CD8-positive, alpha-beta memory T cell (primary cell): ENCODE measurements around the gene SAP130. TPM values are rescaled to one million over a fixed set of nuclear protein-coding genes. Genes with fewer than 3 reads are reported as not detected.
A peak's percentile ranks its signal among the peaks of the same experiment; 100 is the strongest.

ENCODE experiments used
- CTCF ChIA-PET: fragments of 350-600 bp; sonication (Branson Sonifier 250); formaldehyde crosslinking; loops from one replicate; lab custom pipeline; 2021; ENCODE audit warnings: antibody characterized with exemption; lab: Charles Lee
- POLR2A ChIA-PET: fragments of 350-600 bp; sonication (Branson Sonifier 250); formaldehyde crosslinking; loops from one replicate; lab custom pipeline; 2021; ENCODE audit warnings: antibody characterized with exemption; lab: Charles Lee
- DNase-seq, 5 donors: peaks; one replicate each; pipeline versions ENCODE4 v3.0.0 to v3.0.0-alpha.2; 2020 to 2022; ENCODE audit warnings: mixed read lengths in 1 of 5
- H3K27ac ChIP-seq: one replicate; pipeline ENCODE4 v1.7.0; 2013; ENCODE audit warnings: low read depth, mild to moderate bottlenecking, low read length, moderate library complexity
- H3K27me3 ChIP-seq: 2 replicates; pipeline ENCODE4 v1.7.0; 2013; ENCODE audit warnings: low read length, mild to moderate bottlenecking; ENCODE audit not compliant: insufficient read depth, poor library complexity, severe bottlenecking
- H3K36me3 ChIP-seq: 2 replicates; pipeline ENCODE4 v1.7.0; 2013; ENCODE audit warnings: mild to moderate bottlenecking, low read length, moderate library complexity; ENCODE audit not compliant: insufficient read depth
- H3K4me1 ChIP-seq: 2 replicates; pipeline ENCODE4 v1.7.0; 2013; ENCODE audit warnings: mild to moderate bottlenecking, low read length, moderate library complexity; ENCODE audit not compliant: insufficient read depth
- H3K4me3 ChIP-seq: 2 replicates; pipeline ENCODE4 v1.7.0; 2013; ENCODE audit warnings: mild to moderate bottlenecking, low read length
- H3K9me3 ChIP-seq: 2 replicates; pipeline ENCODE4 v1.7.0; 2013; ENCODE audit warnings: mild to moderate bottlenecking, low read length
- H3K27ac Mint-ChIP-seq, 8 donors: one replicate each; pipeline ENCODE4 v1.8.0; 2020 to 2021; ENCODE audit warnings: mixed read lengths in 8 of 8, mild to moderate bottlenecking in 6 of 8, inconsistent platforms in 3 of 8, moderate library complexity in 3 of 8
- H3K27me3 Mint-ChIP-seq, 2 donors: one replicate each; pipeline ENCODE4 v1.8.0; 2020 to 2021; ENCODE audit warnings: mixed read lengths in 2 of 2, mild to moderate bottlenecking in 1 of 2, moderate library complexity in 1 of 2
- H3K36me3 Mint-ChIP-seq, 3 donors: one replicate each; pipeline ENCODE4 v1.8.0; 2020 to 2021; ENCODE audit warnings: mixed read lengths in 3 of 3, inconsistent platforms in 1 of 3, mild to moderate bottlenecking in 1 of 3
- H3K4me1 Mint-ChIP-seq, 3 donors: one replicate each; pipeline ENCODE4 v1.8.0; 2020 to 2021; ENCODE audit warnings: mixed read lengths in 3 of 3, inconsistent platforms in 1 of 3, mild to moderate bottlenecking in 1 of 3
- H3K4me3 Mint-ChIP-seq, 7 donors: one replicate each; pipeline ENCODE4 v1.8.0; 2020 to 2021; ENCODE audit warnings: mixed read lengths in 7 of 7, mild to moderate bottlenecking in 6 of 7, moderate library complexity in 4 of 7, inconsistent platforms in 2 of 7
- H3K9me3 Mint-ChIP-seq, 5 donors: one replicate each; pipeline ENCODE4 v1.8.0; 2020 to 2022; ENCODE audit warnings: mixed read lengths in 5 of 5, mild to moderate bottlenecking in 3 of 5, moderate library complexity in 2 of 5, inconsistent platforms in 1 of 5
- polyA plus RNA-seq: library from polyadenylated mRNA; unstranded; fragments of 300-500 nt; fragmentation: Illumina TruSeq; gene quantifications from one replicate; pipeline ENCODE4 v1.2.3, GENCODE V29; 2021
- total RNA-seq, 2 experiments: library from RNA; stranded (reverse); gene quantifications; one replicate each; pipeline ENCODE4 v1.2.3, GENCODE V29; 2021

Gene SAP130
- total and polyA plus RNA-seq, 3 experiments from 2014 or later = 10.6 to 22.9 (median 22.3) TPM

DNA sequence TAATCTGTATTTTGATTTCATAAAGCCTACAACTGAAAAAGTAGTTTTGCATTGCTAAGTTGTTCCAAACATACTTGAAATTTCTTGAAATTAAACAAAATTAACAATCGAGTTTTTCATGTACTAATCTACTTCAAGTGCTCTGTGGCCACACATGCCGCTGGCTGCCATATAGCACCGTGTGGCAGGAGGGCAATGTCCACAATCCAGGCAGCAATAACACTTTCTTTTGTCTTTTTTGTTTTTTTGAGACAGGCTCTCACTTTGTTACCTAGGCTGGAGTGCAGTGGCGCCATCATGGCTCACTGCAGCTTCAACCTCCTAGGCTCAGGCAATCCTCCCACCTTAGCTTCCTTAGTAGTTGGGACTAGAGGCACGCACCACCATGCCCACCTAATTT lies 36.1 kb downstream of the SAP130 start:
- CTCF ChIA-PET = no interaction called here
- H3K36me3 Mint-ChIP-seq = peaks cover 9 to 83% (median 35%) of the 10 kb centered on the region in 3 donors
- POLR2A ChIA-PET = no interaction called here

GRCh38 chr2:127986548-127987079 lies 41.2 kb downstream of the SAP130 start:
- no peak overlapping the region for H3K27ac ChIP-seq
- DNase-seq = no peak
- POLR2A ChIA-PET = no interaction called here
- peak overlapping the region in 1 of 8 donors; percentile 87 for H3K27ac Mint-ChIP-seq
- peaks cover 0 to 1% of the 10 kb centered on the region in 2 donors for H3K27me3 Mint-ChIP-seq
- no peaks in the 10 kb centered on the region for H3K4me1 ChIP-seq
- no peak overlapping the region for H3K4me3 Mint-ChIP-seq
- peaks cover 0 to 7% (median 0%) of the 10 kb centered on the region in 3 donors for H3K4me1 Mint-ChIP-seq
- H3K36me3 Mint-ChIP-seq = peaks cover 3 to 90% (median 35%) of the 10 kb centered on the region in 3 donors
- H3K9me3 ChIP-seq = no peaks in the 10 kb centered on the region
- H3K36me3 ChIP-seq = peaks cover 68% of the 10 kb centered on the region
- CTCF ChIA-PET = no interaction called here
- no peaks in the 10 kb centered on the region for H3K9me3 Mint-ChIP-seq
- no peaks in the 10 kb centered on the region for H3K27me3 ChIP-seq
- H3K4me3 ChIP-seq = no peak overlapping the region

More for the DNA sequence above, 36.1 kb downstream of the SAP130 start:
- H3K9me3 Mint-ChIP-seq = no peaks in the 10 kb centered on the region
- H3K27me3 Mint-ChIP-seq = no peaks in the 10 kb centered on the region
- H3K4me3 ChIP-seq = no peak overlapping the region
- H3K36me3 ChIP-seq = peaks cover 38% of the 10 kb centered on the region
- no peak for DNase-seq
- no peaks in the 10 kb centered on the region for H3K4me1 Mint-ChIP-seq
- peak overlapping the region in 1 of 8 donors; percentile 24 for H3K27ac Mint-ChIP-seq
- H3K27me3 ChIP-seq = no peaks in the 10 kb centered on the region
- H3K9me3 ChIP-seq = no peaks in the 10 kb centered on the region
- no peak overlapping the region for H3K27ac ChIP-seq
- no peak overlapping the region for H3K4me3 Mint-ChIP-seq
- H3K4me1 ChIP-seq = no peaks in the 10 kb centered on the region

DNA sequence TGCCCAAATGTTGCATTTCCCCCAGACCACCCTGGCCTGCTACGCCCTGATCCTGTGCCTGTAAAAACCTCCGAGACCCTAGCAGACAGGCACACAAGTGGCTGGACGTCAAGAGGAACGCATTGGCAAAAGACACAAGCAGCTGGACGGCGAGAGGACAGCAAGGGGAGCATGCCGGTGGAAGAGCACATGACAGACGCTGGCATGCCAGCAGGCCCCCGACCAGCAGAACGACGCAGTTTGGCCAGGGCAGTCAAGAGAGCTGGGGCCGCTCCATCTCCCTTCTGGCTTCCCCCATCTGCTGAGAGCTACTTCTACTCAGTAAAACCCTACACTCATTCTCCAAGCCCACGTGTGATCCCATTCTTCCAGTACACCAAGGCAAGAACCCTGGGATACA lies 42.1 kb downstream of the SAP130 start:
- CTCF ChIA-PET = no interaction called here
- Mint-ChIP-seq H3K9me3 (no peaks in the 10 kb centered on the region), H3K27ac (peak overlapping the region in 2 of 8 donors; percentile 62 to 76), H3K27me3 (peaks cover 0 to 1% of the 10 kb centered on the region in 2 donors), H3K4me3 (no peak overlapping the region), H3K4me1 (peaks cover 0 to 7% (median 0%) of the 10 kb centered on the region in 3 donors), H3K36me3 (peaks cover 3 to 88% (median 35%) of the 10 kb centered on the region in 3 donors)
- Histone ChIP-seq H3K4me3 (no peak overlapping the region), H3K27ac (no peak overlapping the region), H3K27me3 (no peaks in the 10 kb centered on the region), H3K36me3 (peaks cover 68% of the 10 kb centered on the region), H3K4me1 (no peaks in the 10 kb centered on the region), H3K9me3 (no peaks in the 10 kb centered on the region)
- POLR2A ChIA-PET = no interaction called here
- DNase-seq = no peak

DNA sequence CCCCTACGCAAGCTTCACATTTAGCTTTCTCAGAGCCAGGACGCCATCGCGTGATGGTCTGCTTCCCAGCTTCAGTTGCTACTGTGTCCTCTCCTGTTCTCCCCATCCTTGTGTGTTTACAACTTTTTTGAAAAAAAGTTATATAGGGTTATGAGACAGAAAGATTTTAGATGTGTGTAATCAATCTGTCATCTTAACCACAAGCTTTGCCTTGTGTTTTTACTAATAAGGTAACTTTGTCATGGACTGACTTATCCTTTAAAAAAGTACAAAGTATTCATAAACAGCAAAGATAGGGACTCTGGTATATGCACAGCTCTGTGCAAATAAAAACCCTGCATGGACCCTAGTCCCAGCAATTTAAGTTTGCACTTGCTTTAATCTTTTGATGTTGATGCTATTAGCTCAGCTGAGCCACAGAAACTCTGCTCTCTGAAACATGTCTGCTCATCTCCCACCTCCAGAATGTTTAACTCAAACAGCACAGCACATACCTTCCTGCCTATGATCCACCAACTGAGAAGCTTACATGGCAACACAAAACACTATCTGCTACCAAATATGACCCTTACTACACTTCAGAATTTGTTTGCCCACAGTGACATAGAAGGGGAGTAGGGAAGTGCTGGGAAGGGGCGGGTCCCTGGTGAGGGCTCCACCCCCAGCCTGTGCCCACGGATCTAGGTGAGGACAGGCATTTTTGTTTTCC lies 42.7 kb downstream of the SAP130 start:
- Histone ChIP-seq H3K27me3 (no peaks in the 10 kb centered on the region), H3K4me1 (no peaks in the 10 kb centered on the region), H3K9me3 (no peaks in the 10 kb centered on the region), H3K4me3 (no peak overlapping the region), H3K27ac (no peak overlapping the region), H3K36me3 (peaks cover 65% of the 10 kb centered on the region)
- Mint-ChIP-seq H3K27ac (peak overlapping the region in 2 of 8 donors; percentile 10 to 62), H3K9me3 (no peaks in the 10 kb centered on the region), H3K36me3 (peaks cover 3 to 88% (median 37%) of the 10 kb centered on the region in 3 donors), H3K4me1 (peaks cover 0 to 7% (median 0%) of the 10 kb centered on the region in 3 donors), H3K27me3 (peaks cover 0 to 1% of the 10 kb centered on the region in 2 donors), H3K4me3 (no peak overlapping the region)
- CTCF ChIA-PET = no interaction called here
- no peak for DNase-seq
- POLR2A ChIA-PET = no interaction called here

GRCh38 chr2:127984551-127984950 lies 43.3 kb downstream of the SAP130 start:
- Histone ChIP-seq H3K27me3 (no peaks in the 10 kb centered on the region), H3K4me3 (no peak overlapping the region), H3K27ac (no peak overlapping the region), H3K9me3 (no peaks in the 10 kb centered on the region), H3K36me3 (peaks cover 59% of the 10 kb centered on the region), H3K4me1 (no peaks in the 10 kb centered on the region)
- CTCF ChIA-PET = no interaction called here
- no peaks in the 10 kb centered on the region for H3K9me3 Mint-ChIP-seq
- peaks cover 0 to 7% (median 0%) of the 10 kb centered on the region in 3 donors for H3K4me1 Mint-ChIP-seq
- no peak for DNase-seq
- H3K27me3 Mint-ChIP-seq = peaks cover 0 to 1% of the 10 kb centered on the region in 2 donors
- H3K27ac Mint-ChIP-seq = peak overlapping the region in 1 of 8 donors; percentile 24
- POLR2A ChIA-PET = no interaction called here
- H3K36me3 Mint-ChIP-seq = peaks cover 3 to 86% (median 36%) of the 10 kb centered on the region in 3 donors
- no peak overlapping the region for H3K4me3 Mint-ChIP-seq

GRCh38 chr2:127969446-127969845 lies 58.4 kb downstream of the SAP130 start:
- H3K4me1 ChIP-seq = no peaks in the 10 kb centered on the region
- Mint-ChIP-seq H3K9me3 (no peaks in the 10 kb centered on the region), H3K4me3 (no peak overlapping the region), H3K27ac (peak overlapping the region in 1 of 8 donors; percentile 54), H3K27me3 (no peaks in the 10 kb centered on the region), H3K4me1 (peaks cover 0 to 6% (median 2%) of the 10 kb centered on the region in 3 donors), H3K36me3 (peaks cover 22 to 69% (median 33%) of the 10 kb centered on the region in 3 donors)
- H3K36me3 ChIP-seq = peaks cover 11% of the 10 kb centered on the region
- H3K9me3 ChIP-seq = no peaks in the 10 kb centered on the region
- H3K4me3 ChIP-seq = no peak overlapping the region
- ChIA-PET POLR2A (no interaction called here), CTCF (no interaction called here)
- H3K27ac ChIP-seq = no peak overlapping the region
- H3K27me3 ChIP-seq = no peaks in the 10 kb centered on the region
- DNase-seq = no peak

- no peak overlapping the region for H3K27ac ChIP-seq
- CTCF ChIA-PET = no interaction called here
- H3K36me3 ChIP-seq = peaks cover 11% of the 10 kb centered on the region
- DNase-seq = no peak
- H3K4me1 Mint-ChIP-seq = peaks cover 0 to 6% (median 2%) of the 10 kb centered on the region in 3 donors
- peaks cover 20 to 67% (median 30%) of the 10 kb centered on the region in 3 donors for H3K36me3 Mint-ChIP-seq
- POLR2A ChIA-PET = no interaction called here
- H3K4me1 ChIP-seq = no peaks in the 10 kb centered on the region
- no peaks in the 10 kb centered on the region for H3K9me3 ChIP-seq
- no peaks in the 10 kb centered on the region for H3K9me3 Mint-ChIP-seq
- H3K4me3 ChIP-seq = no peak overlapping the region
- H3K27ac Mint-ChIP-seq = no peak overlapping the region
- H3K27me3 ChIP-seq = no peaks in the 10 kb centered on the region
- no peak overlapping the region for H3K4me3 Mint-ChIP-seq
- no peaks in the 10 kb centered on the region for H3K27me3 Mint-ChIP-seq
These were observed 59.1 kb downstream of the SAP130 start for GRCh38 chr2:127968610-127969339.

DNA sequence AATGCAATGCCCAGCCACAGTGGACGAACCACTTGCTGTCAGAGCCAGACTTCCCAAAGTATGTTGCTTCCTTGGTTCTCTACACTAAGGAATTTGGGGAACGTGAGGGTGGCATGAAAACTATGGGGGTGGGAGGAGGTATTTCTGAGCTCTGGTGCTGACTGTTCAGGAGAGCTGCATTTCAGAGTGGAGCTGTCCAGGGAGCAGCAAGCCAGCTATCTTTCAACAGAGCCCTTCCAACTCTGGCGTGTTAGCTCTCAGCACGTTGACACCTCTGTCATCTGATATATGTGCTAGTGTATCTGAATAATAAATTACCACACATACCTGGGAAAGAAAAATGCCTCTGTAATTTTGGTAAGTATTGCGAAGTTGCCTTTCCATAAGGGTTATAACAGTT lies 66.1 kb downstream of the SAP130 start:
- no peak overlapping the region for H3K4me3 Mint-ChIP-seq
- H3K36me3 ChIP-seq = peaks cover 12% of the 10 kb centered on the region
- H3K4me1 ChIP-seq = no peaks in the 10 kb centered on the region
- ChIA-PET POLR2A (no interaction called here), CTCF (no interaction called here)
- H3K36me3 Mint-ChIP-seq = peaks cover 14 to 76% (median 34%) of the 10 kb centered on the region in 3 donors
- peaks cover 0 to 1% (median 1%) of the 10 kb centered on the region in 3 donors for H3K4me1 Mint-ChIP-seq
- no peak for DNase-seq
- peak overlapping the region in 2 of 8 donors; percentile 12 to 57 for H3K27ac Mint-ChIP-seq
- H3K9me3 ChIP-seq = no peaks in the 10 kb centered on the region
- no peaks in the 10 kb centered on the region for H3K27me3 ChIP-seq
- no peaks in the 10 kb centered on the region for H3K27me3 Mint-ChIP-seq
- H3K4me3 ChIP-seq = no peak overlapping the region
- H3K27ac ChIP-seq = no peak overlapping the region
- no peaks in the 10 kb centered on the region for H3K9me3 Mint-ChIP-seq
